Measurements from ENCODE around the gene GTF3C5.

DNA sequence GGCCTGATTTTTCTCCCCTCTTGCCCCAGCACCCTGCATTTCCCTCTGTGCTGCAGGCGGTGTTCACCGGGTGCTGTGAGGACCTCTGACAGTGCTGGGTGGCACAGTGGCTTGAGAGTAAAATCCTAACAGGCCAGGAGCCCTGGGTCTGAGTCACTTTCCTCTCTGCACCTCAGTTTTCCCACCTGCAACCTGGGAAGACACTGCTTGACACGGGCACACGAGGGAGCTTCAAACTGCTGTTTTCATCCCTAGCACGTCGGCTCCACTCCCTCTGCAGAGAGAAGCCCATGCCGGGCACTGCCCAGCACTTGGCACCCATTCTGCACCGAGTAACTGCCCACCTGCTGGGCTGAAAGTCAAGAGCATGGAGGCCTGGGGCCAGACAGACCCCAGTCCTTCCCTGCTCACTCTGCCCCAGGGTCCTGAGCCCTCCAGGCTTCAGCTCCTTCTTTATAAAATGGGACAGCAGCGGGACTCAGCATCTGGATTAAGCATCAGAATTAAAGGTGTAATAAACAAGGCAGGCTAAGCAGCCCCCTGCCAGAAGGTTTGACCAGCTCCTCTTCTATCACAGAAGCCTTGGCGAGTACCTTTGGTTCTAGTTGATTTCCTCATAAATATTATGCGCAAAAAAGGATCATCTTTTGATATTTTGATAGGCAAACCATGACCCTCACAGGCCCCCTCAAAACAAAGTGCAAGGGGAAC, 47.2 kb upstream of the GTF3C5 start:
- TF ChIP-seq, protein P1, sequence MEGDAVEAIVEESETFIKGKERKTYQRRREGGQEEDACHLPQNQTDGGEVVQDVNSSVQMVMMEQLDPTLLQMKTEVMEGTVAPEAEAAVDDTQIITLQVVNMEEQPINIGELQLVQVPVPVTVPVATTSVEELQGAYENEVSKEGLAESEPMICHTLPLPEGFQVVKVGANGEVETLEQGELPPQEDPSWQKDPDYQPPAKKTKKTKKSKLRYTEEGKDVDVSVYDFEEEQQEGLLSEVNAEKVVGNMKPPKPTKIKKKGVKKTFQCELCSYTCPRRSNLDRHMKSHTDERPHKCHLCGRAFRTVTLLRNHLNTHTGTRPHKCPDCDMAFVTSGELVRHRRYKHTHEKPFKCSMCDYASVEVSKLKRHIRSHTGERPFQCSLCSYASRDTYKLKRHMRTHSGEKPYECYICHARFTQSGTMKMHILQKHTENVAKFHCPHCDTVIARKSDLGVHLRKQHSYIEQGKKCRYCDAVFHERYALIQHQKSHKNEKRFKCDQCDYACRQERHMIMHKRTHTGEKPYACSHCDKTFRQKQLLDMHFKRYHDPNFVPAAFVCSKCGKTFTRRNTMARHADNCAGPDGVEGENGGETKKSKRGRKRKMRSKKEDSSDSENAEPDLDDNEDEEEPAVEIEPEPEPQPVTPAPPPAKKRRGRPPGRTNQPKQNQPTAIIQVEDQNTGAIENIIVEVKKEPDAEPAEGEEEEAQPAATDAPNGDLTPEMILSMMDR (IDR thresholded peaks at IDR 0.05; ENCODE audit: poor library complexity), result no peak
- TF ChIP-seq EZH2phosphoT487 (IDR thresholded peaks at IDR 0.05; ENCODE audit: low read depth, severe bottlenecking, unreplicated experiment), result no peak

Data from hepatocyte (in vitro differentiated cells).